GM18907 (cell line): ENCODE measurements around the gene JMJD1C.
"Not testable (repeated sequence)": the region's sequence is repeated elsewhere in the genome, so short reads cannot be mapped to it uniquely, and the experiment has no call there.

ENCODE experiments used
- ATAC-seq: cut with Tn5 transposase; IDR thresholded peaks from one replicate; pipeline ENCODE4 v1.9.1; 2021; ENCODE audit warnings: mild to moderate bottlenecking, moderate library complexity; ENCODE audit not compliant: unreplicated experiment

Gene JMJD1C

GRCh38 chr10:63199716-63200115, 266.1 kb downstream of the JMJD1C start:
- ATAC-seq = no peak

GRCh38 chr10:63197344-63198092, 268.3 kb downstream of the JMJD1C start:
- ATAC-seq = no peak

GRCh38 chr10:63192826-63193225, 273.0 kb downstream of the JMJD1C start:
- ATAC-seq = no peak

- ATAC-seq = no peak
These were observed 290.2 kb downstream of the JMJD1C start for GRCh38 chr10:63175534-63175933.

- peak; percentile 98 for ATAC-seq
These were observed 292.1 kb downstream of the JMJD1C start for GRCh38 chr10:63173468-63174232.

- no peak for ATAC-seq
These were observed 293.9 kb downstream of the JMJD1C start for GRCh38 chr10:63171926-63172325.

GRCh38 chr10:63171255-63171855, 294.4 kb downstream of the JMJD1C start:
- ATAC-seq = no peak

- ATAC-seq = no peak
These were observed 296.2 kb downstream of the JMJD1C start for GRCh38 chr10:63169624-63170023.

- no peak for ATAC-seq
These were observed 296.8 kb downstream of the JMJD1C start for GRCh38 chr10:63168821-63169462.

GRCh38 chr10:63166742-63167258, 299.0 kb downstream of the JMJD1C start:
- ATAC-seq = no peak

- no peak for ATAC-seq
These were observed 300.5 kb downstream of the JMJD1C start for GRCh38 chr10:63165249-63165648.

- ATAC-seq = no peak
These were observed 301.6 kb downstream of the JMJD1C start for GRCh38 chr10:63164166-63164623.

- ATAC-seq = no peak
These were observed 304.2 kb downstream of the JMJD1C start for GRCh38 chr10:63161592-63161991.

GRCh38 chr10:63157845-63158624, 307.7 kb downstream of the JMJD1C start:
- peak; percentile 75 for ATAC-seq

GRCh38 chr10:63156236-63156635, 309.5 kb downstream of the JMJD1C start:
- ATAC-seq = no peak

GRCh38 chr10:63155388-63156020, 310.3 kb downstream of the JMJD1C start:
- no peak for ATAC-seq

- ATAC-seq = no peak
These were observed 311.0 kb downstream of the JMJD1C start for GRCh38 chr10:63154546-63155387.

- ATAC-seq = not testable (repeated sequence)
These were observed 311.8 kb downstream of the JMJD1C start for GRCh38 chr10:63153868-63154545.
